Neural cell (in vitro differentiated cells): ENCODE results near the gene IL25. TPM values are rescaled to one million over a fixed set of nuclear protein-coding genes. Genes with fewer than 3 reads are reported as not detected.
A peak's percentile ranks its signal among the peaks of the same experiment; 100 is the strongest.

Experiments used
- H2AFZ ChIP-seq: fragments of 200-600, 300-800 bp; sonication (generic), shearing (Covaris generic); 2 replicates; pipeline ENCODE4 v1.6.0; 2014; ENCODE audit warnings: low read depth, mild to moderate bottlenecking, antibody characterized with exemption, low read length, moderate library complexity
- H3F3A ChIP-seq: fragments of 200-600 bp; shearing (Covaris generic); 2 replicates; pipeline ENCODE4 v1.6.1; 2016; ENCODE audit warnings: mild to moderate bottlenecking, moderate library complexity, mixed read lengths, antibody characterized with exemption, low read length; ENCODE audit not compliant: insufficient read depth, poor library complexity, severe bottlenecking
- H3K27ac ChIP-seq: fragments of 200-600, 300-800 bp; sonication (generic), shearing (Covaris generic); 2 replicates; pipeline ENCODE4 v1.5.1; 2014; ENCODE audit warnings: mild to moderate bottlenecking, low read length, moderate library complexity
- H3K27me3 ChIP-seq: fragments of 300-800, 200-600 bp; sonication (generic), shearing (Covaris generic); 2 replicates; pipeline ENCODE4 v1.6.0; 2014; ENCODE audit warnings: mild to moderate bottlenecking, low read depth, low read length, moderate library complexity; ENCODE audit not compliant: insufficient read depth
- H3K36me3 ChIP-seq: fragments of 300-800, 200-600 bp; sonication (generic), shearing (Covaris generic); 2 replicates; pipeline ENCODE4 v1.5.1; 2014; ENCODE audit warnings: mild to moderate bottlenecking, antibody characterized with exemption, low read length, moderate library complexity; ENCODE audit not compliant: insufficient read depth
- H3K4me2 ChIP-seq: fragments of 300-800, 200-600 bp; sonication (generic), shearing (Covaris generic); 2 replicates; pipeline ENCODE4 v1.6.0; 2014; ENCODE audit warnings: mild to moderate bottlenecking, low read length
- H3K4me3 ChIP-seq: fragments of 300-800, 200-600 bp; sonication (generic), shearing (Covaris generic); 2 replicates; pipeline ENCODE4 v1.5.1; 2014; ENCODE audit warnings: mild to moderate bottlenecking, low read length, moderate library complexity
- H3K79me2 ChIP-seq: fragments of 200-600 bp; shearing (Covaris generic); replicated peaks from 2 replicates; pipeline ENCODE4 v1.6.0; 2014; ENCODE audit warnings: mild to moderate bottlenecking, low read length, moderate library complexity; ENCODE audit not compliant: insufficient read depth
- H3K9ac ChIP-seq: fragments of 300-800, 200-600 bp; sonication (generic), shearing (Covaris generic); 2 replicates; pipeline ENCODE4 v1.6.1; 2016; ENCODE audit warnings: mild to moderate bottlenecking, low read length, mixed read lengths
- H3K9me2 ChIP-seq: fragments of 200-600 bp; shearing (Covaris generic); 2 replicates; pipeline ENCODE4 v1.6.1; 2016; ENCODE audit warnings: mild to moderate bottlenecking, low read length, mixed read lengths; ENCODE audit not compliant: insufficient read depth
- H3K9me3 ChIP-seq: fragments of 200-600, 300-800 bp; sonication (generic), shearing (Covaris generic); 2 replicates; pipeline ENCODE4 v1.6.1; 2016; ENCODE audit warnings: mild to moderate bottlenecking, mixed run types, low read length, moderate library complexity, mixed read lengths
- H4K20me1 ChIP-seq: fragments of 200-600 bp; shearing (Covaris generic); 2 replicates; pipeline ENCODE4 v1.6.1; 2016; ENCODE audit warnings: mild to moderate bottlenecking, mixed run types; ENCODE audit not compliant: insufficient read depth
- CTCF ChIP-seq: fragments of 450-650 bp; IDR thresholded peaks from 2 replicates; pipeline ENCODE4 v1.5.1; 2014; ENCODE audit warnings: antibody characterized with exemption, mild to moderate bottlenecking, moderate library complexity; ENCODE audit not compliant: poor library complexity, severe bottlenecking
- EP300 ChIP-seq: fragments of 450-650 bp; conservative IDR thresholded peaks from 2 replicates; pipeline ENCODE4 v1.6.1; 2014; ENCODE audit warnings: antibody characterized with exemption, mild to moderate bottlenecking, moderate library complexity; ENCODE audit not compliant: poor library complexity, severe bottlenecking
- EZH2 ChIP-seq: fragments of 200-600, 300-800 bp; shearing (Covaris generic), sonication (generic); IDR thresholded peaks from 2 replicates; pipeline ENCODE4 v1.6.1; 2014; ENCODE audit warnings: antibody characterized with exemption, low read length, borderline replicate concordance, mild to moderate bottlenecking; ENCODE audit not compliant: insufficient read depth, poor library complexity, severe bottlenecking
- MXI1 ChIP-seq: fragments of 450-650 bp; conservative IDR thresholded peaks from 2 replicates; pipeline ENCODE4 v1.6.1; 2014; ENCODE audit warnings: antibody characterized with exemption, mild to moderate bottlenecking; ENCODE audit not compliant: poor library complexity, severe bottlenecking
- POLR2AphosphoS5 ChIP-seq: IDR thresholded peaks from 2 replicates; pipeline ENCODE4 v1.6.1; 2012
- RAD21 ChIP-seq: fragments of 450-650 bp; conservative IDR thresholded peaks from 2 replicates; pipeline ENCODE4 v1.6.1; 2014; ENCODE audit warnings: antibody characterized with exemption, mild to moderate bottlenecking, moderate library complexity
- REST ChIP-seq: IDR thresholded peaks from 2 replicates; pipeline ENCODE4 v1.6.1; 2012; ENCODE audit warnings: borderline replicate concordance
- SMC3 ChIP-seq: fragments of 450-650 bp; conservative IDR thresholded peaks from 2 replicates; pipeline ENCODE4 v1.6.1; 2014; ENCODE audit warnings: antibody characterized with exemption, mild to moderate bottlenecking, moderate library complexity; ENCODE audit not compliant: poor library complexity
- TAF1 ChIP-seq: IDR thresholded peaks from 2 replicates; pipeline ENCODE4 v1.6.1; 2012; ENCODE audit warnings: low read depth
- polyA plus RNA-seq: library from polyadenylated mRNA; depleted of rRNA; stranded (reverse); fragments of >200 nt; gene quantifications from 2 replicates; pipeline ENCODE4 v1.2.3, GENCODE V29; 2014

The IL25 gene
- polyA plus RNA-seq, 1 donor from 2014 or later = not detected

DNA sequence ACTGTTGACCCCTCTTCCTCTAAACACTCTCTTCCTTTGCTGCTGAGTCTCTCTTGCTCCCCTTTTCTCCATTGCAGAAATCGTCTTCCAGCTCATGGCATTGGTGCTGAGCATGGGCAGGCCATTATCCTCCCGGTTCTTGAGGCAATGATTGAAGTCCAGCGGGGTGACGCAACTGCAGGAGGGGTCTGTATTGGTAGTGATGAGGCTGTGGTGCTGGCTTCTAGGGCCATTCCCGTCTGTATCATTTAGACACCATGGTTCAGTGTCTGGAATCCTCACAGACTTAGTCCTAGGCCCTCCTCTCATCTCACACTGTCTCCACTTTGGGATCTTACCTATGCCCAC, 19.2 kb upstream of the IL25 start:
- H3K27ac ChIP-seq = peak overlapping the region; percentile 93
- H3K36me3 ChIP-seq = no peaks in the 10 kb centered on the region
- no peak for TF ChIP-seq SMC3
- TF ChIP-seq RAD21 = no peak
- no peak for TF ChIP-seq MXI1
- TF ChIP-seq POLR2AphosphoS5 = no peak
- TF ChIP-seq EZH2 = no peak
- TF ChIP-seq CTCF = no peak
- no peak for TF ChIP-seq REST
- H3K9ac ChIP-seq = peak overlapping the region; percentile 97
- peak overlapping the region; percentile 99 for H3K4me3 ChIP-seq
- no peaks in the 10 kb centered on the region for H3K27me3 ChIP-seq
- H3K9me3 ChIP-seq = no peaks in the 10 kb centered on the region
- no peaks in the 10 kb centered on the region for H4K20me1 ChIP-seq
- no peak overlapping the region for H2AFZ ChIP-seq
- H3K9me2 ChIP-seq = no peaks in the 10 kb centered on the region
- no peaks in the 10 kb centered on the region for H3F3A ChIP-seq
- no peak overlapping the region for H3K4me2 ChIP-seq
- no peaks in the 10 kb centered on the region for H3K79me2 ChIP-seq

DNA sequence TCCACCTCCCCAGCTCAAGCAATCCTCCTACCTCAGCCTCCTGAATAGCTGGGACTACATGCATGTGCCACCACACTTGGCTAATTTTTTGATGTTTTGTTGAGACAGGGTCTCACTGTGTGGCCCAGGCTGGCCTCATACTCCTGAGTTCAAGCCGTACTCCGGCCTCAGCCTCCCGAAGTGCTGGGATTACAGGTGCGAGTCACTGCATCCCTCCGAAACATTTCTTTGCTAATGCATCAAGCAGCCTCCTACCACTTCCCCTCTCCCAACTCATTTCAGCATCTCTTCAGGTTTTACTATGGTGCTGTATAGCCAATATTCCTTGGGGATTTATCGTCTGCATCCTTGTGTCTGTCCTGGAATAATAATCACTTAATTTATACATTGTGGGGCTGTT, 17.6 kb upstream of the IL25 start:
- H3K27me3 ChIP-seq = no peaks in the 10 kb centered on the region
- no peaks in the 10 kb centered on the region for H3K79me2 ChIP-seq
- H3K9ac ChIP-seq = no peak overlapping the region
- no peaks in the 10 kb centered on the region for H4K20me1 ChIP-seq
- no peaks in the 10 kb centered on the region for H3K9me3 ChIP-seq
- H3K4me2 ChIP-seq = no peak overlapping the region
- H3K9me2 ChIP-seq = no peaks in the 10 kb centered on the region
- TF ChIP-seq MXI1 (no peak), EP300 (no peak)
- H3K27ac ChIP-seq = no peak overlapping the region
- no peaks in the 10 kb centered on the region for H3F3A ChIP-seq
- H2AFZ ChIP-seq = no peak overlapping the region
- H3K4me3 ChIP-seq = no peak overlapping the region
- H3K36me3 ChIP-seq = no peaks in the 10 kb centered on the region

DNA sequence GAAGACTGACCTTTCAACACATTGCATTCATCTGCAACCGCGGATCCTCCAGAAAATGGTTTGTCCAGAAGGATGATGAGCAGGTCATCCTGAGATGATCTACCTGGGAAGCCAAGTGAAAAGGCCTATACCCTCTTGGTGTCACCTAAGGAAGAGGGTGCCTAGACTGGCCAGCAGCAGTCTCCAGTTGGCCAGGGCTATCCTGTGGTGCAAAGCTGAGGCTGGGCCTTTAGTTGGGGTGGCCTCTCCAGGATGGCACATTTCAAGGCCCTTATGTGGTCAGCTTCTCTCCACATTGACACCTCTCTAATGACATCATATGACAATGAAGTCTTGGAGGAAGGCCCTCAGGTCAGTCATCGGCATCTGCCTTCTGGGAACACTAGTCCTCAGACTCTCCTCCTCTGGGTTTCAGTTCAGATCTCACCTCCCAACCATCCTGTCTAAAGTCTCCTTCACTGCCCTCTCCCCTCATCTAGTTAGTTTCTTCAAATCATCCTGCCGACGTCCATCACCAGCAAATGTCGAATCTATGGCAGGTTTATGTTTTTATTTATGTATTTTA, 16.7 kb upstream of the IL25 start:
- H3K9me3 ChIP-seq = no peaks in the 10 kb centered on the region
- no peaks in the 10 kb centered on the region for H3K9me2 ChIP-seq
- H3K27me3 ChIP-seq = no peaks in the 10 kb centered on the region
- H2AFZ ChIP-seq = no peak overlapping the region
- H3K4me3 ChIP-seq = no peak overlapping the region
- H3K36me3 ChIP-seq = no peaks in the 10 kb centered on the region
- H3F3A ChIP-seq = no peaks in the 10 kb centered on the region
- H3K9ac ChIP-seq = no peak overlapping the region
- no peaks in the 10 kb centered on the region for H3K79me2 ChIP-seq
- H4K20me1 ChIP-seq = no peaks in the 10 kb centered on the region
- TF ChIP-seq SMC3 (no peak), TAF1 (no peak), CTCF (no peak), MXI1 (no peak), EZH2 (no peak), POLR2AphosphoS5 (no peak), EP300 (no peak), RAD21 (no peak), REST (no peak)
- H3K4me2 ChIP-seq = no peak overlapping the region
- no peak overlapping the region for H3K27ac ChIP-seq
